Measurements from ENCODE around the gene ZNF776.
"Not testable (repeated sequence)": the region's sequence is repeated elsewhere in the genome, so short reads cannot be mapped to it uniquely, and the experiment has no call there.

The ZNF776 gene

GRCh38 chr19:57746580-57747471 lies at the start of gene ZNF776:
Gene ZNF776 (plus strand): TSS chr19:57746815. CDS start chr19:57747059, 244 bp downstream.
- peak; percentile 85 for DNase-seq (ENCODE audit: low spot score)

DNA sequence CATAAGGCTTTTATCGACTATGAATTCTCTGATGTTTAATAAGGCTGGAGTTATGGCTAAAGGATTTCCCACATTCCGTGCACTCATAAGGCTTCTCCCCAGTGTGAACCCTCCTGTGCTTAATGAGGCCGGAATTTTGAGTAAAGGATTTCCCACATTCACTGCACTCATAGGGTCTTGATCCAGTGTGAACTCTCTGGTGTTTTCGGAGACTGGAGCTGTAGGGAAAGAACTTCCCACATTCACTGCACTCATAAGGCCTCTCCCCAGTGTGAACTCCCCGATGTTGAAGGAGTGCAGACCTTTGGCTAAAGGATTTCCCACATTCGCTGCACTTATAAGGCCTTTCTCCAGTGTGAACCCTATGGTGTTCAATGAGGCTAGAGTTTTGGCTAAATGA lies 45.0 kb upstream of the ZNF776 start:
- no peak for DNase-seq (ENCODE audit: low spot score)

- no peak for DNase-seq (ENCODE audit: low spot score)
Observed at GRCh38 chr19:57706346-57706745, 40.3 kb upstream of the ZNF776 start.

DNA sequence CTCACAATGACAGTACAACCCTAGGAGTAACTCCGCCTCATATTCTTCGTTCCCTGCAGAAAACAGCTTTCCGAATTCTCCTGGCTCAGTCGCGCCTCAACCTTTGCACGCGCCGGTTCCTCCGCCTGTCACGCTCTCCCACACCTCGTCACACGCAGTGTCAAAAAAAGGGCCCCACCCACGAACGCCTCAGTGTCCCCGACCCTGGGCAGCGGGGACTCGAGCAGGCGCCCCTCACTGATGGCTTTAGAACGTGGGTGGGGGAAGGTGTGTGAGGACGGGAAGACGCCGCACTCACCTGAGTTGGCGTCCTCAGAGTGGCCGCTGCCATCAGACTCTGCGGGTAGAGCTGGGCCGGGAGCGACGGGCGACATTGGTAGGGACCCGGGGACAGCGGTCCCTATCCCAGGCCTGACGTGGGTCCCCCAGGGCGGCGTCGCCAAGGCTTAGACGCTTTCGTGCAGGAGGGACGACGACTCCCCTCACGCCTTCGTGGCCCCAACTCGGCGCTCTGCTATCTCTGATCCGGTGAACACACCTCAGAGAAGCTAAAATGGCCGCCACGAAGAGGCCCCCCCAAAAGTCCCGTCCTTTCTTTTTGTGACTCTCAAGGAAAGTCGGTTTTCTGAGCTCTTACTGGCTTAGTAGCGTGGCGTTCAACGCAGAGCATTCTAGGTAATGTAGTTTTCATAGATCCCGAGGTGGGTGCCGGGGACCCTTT lies 37.8 kb upstream of the ZNF776 start, which contains the start of gene ZNF154:
Gene ZNF154 (minus strand): TSS at position 564 of the 721 bp plus-strand sequence. CDS start 233 bp downstream, at position 331.
- DNase-seq (ENCODE audit: low spot score): peak; percentile 14

DNA sequence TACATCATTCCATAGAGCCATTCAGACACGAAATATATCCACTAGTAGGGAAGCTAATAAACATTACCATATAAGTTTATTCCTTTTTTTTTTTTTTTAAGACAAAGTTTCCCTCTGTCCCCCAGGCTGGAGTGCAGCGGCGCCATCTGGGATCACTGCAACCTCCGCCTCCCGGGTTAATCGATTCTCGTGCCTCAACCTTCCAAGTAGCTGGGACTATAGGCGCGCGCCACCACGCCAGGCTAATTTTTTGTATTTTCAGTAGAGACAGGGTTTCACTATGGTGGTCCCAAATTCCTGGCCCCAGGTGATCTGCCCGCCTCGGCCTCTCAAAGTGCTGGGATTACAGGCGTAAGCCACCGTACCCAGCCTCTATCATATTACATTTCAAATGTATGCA lies 37.0 kb upstream of the ZNF776 start:
- no peak for DNase-seq (ENCODE audit: low spot score)

DNA sequence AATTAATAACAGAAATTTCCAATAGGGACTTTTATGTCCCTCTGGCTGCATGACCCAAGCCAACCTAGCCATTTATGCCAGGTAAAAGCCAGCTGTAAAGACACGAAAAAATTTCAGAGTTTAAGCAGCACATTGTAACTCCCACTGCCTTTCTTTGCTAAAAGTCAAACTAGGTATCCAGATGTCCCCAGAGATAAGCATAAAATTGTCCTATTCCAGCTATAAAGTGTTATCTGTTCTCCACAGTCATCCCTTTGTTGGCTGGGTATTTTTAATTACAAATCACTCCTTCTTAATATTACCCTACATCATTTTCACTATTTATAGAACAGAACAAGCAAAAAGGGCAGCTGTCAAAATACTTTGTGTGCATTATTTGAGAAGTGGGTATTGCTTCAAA lies 34.4 kb upstream of the ZNF776 start:
- DNase-seq (ENCODE audit: low spot score): no peak

DNA sequence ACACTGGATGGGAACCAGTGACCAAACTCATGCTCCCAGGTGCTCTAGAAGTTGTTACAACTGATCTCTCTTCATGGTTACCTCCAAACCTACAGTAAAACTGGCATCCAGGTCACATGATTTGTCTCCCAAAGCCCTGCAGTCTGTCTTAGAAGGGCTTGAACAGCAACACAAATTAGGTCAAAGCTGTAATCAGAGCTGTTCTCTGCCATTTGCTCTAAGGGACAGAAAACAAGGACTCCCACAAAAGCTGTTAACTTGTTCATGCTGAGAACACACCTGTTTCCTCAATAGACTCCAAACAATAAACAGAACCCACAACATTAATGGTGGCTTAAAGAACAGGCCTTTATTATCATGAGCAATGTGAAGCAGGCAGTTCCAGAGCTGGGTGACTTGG lies 27.2 kb upstream of the ZNF776 start:
- no peak for DNase-seq (ENCODE audit: low spot score)

DNA sequence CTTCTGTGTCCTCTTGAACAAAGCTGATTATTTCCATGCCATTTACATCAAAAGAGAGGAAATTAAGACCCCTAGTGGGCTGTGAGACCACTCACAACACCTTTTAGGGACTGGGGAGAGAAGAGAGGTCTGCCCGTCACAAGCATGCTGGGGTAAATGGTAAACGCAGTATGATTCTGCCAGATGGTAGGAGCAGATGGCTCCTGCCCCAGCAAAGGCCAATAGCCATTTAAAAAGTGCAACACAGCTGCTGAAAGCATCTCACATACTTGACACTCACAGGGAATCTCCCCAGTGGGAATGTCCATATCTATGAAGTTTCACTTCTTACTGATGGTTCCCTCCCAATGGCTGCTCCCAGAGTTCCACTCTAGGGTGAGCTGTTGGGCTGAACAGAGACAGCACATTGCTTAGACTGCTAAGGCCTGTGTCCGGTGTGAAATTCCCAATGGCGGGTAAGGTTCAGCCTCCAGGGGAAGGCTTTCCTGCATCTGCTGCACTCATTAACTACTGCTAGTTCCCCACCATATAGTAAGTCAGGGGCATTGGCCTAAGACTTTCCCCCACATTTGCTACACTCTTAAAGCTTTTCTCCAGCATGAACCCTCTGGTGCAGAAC lies 26.6 kb upstream of the ZNF776 start:
- DNase-seq (ENCODE audit: low spot score): no peak

- DNase-seq (ENCODE audit: low spot score): no peak
Observed at GRCh38 chr19:57720878-57721277, 25.7 kb upstream of the ZNF776 start.

DNA sequence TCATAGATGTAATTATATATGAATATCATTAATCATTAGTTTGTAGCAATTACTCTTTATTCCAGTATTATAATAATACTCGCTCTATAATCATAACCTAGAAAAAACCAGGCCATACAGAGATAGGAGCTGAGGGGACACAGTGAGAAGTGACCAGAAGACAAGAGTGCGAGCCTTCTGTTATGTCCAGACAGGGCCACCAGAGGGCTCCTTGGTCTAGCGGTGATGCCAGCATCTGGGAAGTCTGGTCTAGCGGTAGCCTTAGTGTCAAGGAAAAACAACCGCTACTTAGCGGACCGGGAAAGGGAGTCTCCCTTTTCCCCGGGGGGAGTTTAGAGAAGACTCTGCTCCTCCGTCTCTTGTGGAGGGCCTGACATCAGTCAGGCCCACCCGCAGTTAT lies 8.3 kb upstream of the ZNF776 start:
- not testable (repeated sequence) for DNase-seq (ENCODE audit: low spot score)

- not testable (repeated sequence) for DNase-seq (ENCODE audit: low spot score)
Observed at GRCh38 chr19:57738770-57739169, 7.8 kb upstream of the ZNF776 start.

GRCh38 chr19:57747472-57747807 lies 825 bp downstream of the ZNF776 start:
- DNase-seq (ENCODE audit: low spot score): no peak

GRCh38 chr19:57748029-57748428 lies 1.4 kb downstream of the ZNF776 start:
- no peak for DNase-seq (ENCODE audit: low spot score)

DNA sequence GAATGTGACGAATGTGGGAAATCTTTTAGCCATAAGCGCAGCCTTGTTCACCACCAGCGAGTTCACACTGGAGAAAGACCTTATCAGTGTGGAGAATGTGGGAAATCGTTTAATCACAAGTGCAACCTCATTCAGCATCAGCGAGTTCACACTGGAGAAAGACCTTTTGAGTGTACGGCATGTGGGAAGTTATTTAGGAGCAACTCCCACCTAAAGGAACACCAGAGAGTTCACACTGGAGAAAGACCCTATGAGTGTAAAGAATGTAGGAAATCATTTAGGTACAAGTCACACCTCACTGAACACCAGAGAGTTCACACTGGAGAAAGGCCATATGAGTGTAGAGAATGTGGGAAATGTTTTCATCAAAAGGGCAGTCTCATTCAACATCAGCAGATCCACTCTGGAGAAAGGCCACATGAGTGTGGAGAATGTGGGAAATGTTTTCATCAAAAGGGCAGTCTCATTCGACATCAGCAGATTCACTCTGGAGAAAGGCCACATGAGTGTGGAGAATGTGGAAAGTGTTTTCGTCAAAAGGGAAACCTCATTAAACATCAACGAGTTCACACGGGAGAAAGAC lies 7.6 kb downstream of the ZNF776 start:
- DNase-seq (ENCODE audit: low spot score): no peak

- no peak for DNase-seq (ENCODE audit: low spot score)
Observed at GRCh38 chr19:57755031-57755430, 8.4 kb downstream of the ZNF776 start.

DNA sequence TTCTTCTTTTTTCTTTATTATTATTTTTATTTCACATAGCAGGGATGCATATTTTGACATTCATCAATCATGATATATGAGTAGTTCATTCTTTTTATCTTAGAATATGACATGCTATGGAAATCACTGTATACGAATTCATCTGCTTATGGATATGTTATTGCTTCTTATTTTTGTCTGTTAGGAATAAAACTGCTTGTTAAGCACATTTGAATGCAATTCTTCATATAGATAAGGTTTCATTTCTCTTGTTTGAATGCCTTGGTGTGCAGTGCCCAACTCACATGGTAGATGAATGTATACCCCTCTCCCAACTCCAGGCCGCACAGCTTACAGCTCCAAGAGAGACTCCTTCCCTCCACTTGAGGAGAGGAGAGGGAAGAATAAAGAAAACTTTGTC lies 11.3 kb downstream of the ZNF776 start:
- DNase-seq (ENCODE audit: low spot score): no peak

- no peak for DNase-seq (ENCODE audit: low spot score)
Observed at GRCh38 chr19:57759096-57759495, 12.5 kb downstream of the ZNF776 start.

- DNase-seq (ENCODE audit: low spot score): peak; percentile 88
Observed at GRCh38 chr19:57769345-57770131, 22.9 kb downstream of the ZNF776 start, which contains the start of gene ZNF586. Gene ZNF586 (plus strand): TSS chr19:57769676. CDS start chr19:57769843, 167 bp downstream.

- no peak for DNase-seq (ENCODE audit: low spot score)
Observed at GRCh38 chr19:57771417-57771816, 24.8 kb downstream of the ZNF776 start.

GRCh38 chr19:57773488-57773887 lies 26.9 kb downstream of the ZNF776 start:
- DNase-seq (ENCODE audit: low spot score): no peak

DNA sequence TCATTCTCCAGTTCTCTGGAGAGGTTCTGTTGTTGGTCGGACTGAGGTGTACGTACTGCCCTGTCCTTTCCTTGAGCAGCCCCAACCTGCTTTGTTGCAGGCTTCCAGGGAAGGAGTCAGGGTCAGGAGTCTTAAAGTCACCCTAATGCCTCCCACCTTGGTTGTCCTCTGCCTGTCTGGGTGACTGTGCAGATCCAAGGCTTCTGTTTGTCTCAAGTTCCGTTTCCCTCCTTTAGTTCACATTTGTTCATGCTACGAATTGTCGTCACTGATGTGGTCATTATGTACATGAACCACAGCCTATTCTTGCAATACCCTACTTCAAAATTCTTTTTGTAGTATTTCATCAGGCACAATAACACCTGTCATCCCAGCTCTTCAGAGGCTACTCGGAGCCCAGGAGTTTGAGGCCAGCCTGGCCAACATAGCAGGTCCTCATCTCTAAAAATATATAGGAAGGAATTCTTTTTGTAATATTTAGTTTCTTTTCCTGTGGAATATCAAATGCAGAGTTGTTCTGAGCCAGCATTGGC lies 30.2 kb downstream of the ZNF776 start:
- no peak for DNase-seq (ENCODE audit: low spot score)
